HG03039 (cell line): ENCODE data around the gene IRF4.

Source experiments
- ATAC-seq: cut with Tn5 transposase; IDR thresholded peaks from one replicate; pipeline ENCODE4 v1.9.1; 2021; ENCODE audit warnings: mild to moderate bottlenecking, moderate library complexity; ENCODE audit not compliant: unreplicated experiment

IRF4 gene

DNA sequence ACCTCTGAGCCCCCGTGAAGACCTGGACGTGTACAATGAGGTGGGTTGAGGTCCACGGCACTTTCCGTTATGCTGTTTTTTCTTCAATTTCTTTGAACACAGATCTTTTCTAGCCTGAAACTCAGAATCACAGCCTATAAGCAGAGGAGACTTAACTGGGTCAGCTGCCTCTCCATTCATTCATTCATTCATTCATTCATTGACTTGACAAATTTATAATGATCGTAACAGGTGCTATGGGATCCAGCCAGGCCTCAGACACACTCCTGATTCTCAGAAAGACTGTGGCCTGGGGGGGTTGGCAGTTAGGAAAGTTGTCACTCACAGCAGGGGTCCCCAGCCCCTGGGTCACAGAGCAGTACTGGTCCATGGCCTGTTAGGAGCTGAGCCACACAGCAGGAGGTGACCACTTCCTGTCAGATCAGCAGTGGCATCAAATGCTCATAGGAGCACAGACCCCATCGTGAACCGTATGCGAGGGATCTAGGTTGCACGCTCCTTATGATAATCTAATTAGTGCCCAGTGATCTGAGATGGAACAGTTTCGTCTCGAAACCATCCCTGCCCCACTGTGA, 38.6 kb upstream of the IRF4 start:
- ATAC-seq = no peak

DNA sequence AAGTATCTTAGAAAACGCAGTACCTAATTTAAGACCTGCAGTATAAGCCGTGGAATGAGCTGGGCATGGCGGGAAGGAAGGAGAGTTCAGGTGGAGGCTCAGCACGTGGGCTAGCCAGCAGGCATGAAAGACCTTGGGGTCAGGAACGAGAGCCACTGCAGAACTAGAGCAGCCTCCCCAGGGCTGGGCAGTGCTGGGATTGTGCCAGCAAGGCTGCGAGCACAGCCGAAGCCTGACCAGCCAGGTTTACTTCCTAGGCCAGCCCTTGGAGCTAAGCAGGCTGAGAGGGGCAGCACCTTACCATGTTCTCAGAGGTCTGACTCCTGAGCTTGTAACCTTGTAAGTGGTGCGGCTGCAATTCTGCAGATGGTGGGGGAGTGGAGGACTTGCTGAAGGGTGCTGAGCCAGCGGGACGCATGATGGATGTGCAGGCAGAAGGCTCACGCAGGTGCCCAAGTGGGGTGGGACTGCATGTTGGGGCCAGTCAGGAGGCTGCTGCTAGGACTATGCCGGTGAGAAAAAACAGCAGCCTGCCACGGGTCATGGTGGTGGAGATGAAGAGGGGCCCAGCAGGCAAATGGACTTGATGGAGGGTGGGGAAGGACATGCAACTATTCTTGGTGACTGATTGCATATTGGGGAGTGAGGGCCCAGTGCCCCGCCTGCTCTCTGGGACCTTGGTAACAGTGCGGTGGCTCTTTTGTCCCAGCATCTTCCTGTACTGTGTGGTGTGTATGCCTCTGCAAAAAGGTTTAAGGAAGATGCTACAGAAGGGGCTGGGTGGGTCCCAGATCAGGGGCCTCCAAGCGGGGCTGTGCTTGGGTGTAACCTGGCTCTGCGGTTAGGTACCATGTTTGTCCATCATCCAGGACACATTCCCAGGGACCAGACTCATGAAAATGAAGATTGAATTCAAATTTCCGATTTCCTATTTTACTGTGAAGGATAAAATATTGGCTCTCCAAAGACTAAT, 37.6 kb upstream of the IRF4 start:
- no peak for ATAC-seq

DNA sequence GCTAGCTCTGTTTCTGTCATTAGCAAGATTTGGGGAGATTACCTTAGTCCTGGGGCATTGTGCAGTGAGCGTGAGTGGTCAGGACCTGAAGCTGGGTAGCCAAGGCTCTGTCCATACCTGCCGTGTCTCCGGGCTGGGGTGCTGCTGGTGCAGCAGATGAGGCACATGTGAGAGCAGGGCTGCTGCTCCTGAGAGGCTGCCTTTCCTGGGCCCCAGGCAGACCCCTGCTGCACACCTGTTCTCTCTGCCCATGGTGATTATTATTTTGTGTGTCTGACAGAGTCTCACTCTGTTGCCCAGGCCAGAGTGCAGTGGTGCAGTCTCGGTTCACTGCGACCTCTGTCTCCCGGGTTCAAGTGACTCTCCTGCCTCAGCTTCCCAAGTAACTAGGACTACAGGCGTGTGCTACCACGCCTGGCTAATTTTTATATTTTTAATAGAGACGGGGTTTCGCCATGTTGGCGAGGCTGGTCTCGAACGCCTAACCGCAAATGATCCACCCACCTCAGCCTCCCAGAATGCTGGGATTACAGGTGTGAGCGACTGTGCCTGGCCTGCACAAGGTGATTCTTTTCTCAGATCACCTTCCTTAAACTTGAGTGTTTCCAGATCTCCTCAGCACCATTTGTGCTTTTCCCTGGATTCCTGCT, 36.8 kb upstream of the IRF4 start:
- no peak for ATAC-seq

DNA sequence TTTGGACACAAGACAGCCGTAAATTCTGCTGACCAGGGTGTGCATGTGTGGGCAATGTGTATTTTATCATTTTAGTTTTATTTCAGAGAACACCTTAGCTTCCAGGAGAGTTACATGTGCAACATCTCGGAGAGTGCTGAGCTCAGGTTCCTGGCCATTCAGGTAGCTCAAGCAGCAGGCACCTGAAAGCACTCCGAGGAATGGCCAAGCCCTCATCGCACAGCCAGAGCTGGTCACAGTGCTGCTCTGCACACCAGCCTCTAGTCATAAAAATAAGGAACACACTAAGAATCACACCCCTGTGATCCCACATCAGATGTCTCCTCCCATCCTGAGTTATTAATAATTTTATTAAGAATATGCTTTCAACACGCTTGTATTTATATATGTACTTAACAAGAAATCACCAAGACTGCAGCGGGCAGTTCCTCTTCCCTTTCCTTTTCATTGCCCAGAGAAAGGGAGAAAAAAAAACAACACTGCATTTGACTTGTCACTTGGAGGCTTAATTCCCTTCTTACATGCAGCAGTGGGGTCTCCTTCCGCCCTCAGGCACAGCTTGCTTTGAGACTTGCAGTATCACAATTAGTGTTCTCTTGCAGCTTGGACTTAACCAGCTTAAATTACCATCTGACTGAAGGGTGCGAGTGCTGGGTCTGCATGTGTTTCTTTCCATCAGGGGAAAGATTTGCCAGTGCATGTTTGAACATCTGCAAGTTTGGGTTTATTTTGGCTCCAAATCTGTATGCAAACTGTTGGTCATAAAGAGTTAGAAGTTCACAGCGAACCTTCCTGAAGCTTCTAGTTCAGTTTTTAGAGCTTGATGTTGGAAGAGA, 36.0 kb upstream of the IRF4 start:
- no peak for ATAC-seq

DNA sequence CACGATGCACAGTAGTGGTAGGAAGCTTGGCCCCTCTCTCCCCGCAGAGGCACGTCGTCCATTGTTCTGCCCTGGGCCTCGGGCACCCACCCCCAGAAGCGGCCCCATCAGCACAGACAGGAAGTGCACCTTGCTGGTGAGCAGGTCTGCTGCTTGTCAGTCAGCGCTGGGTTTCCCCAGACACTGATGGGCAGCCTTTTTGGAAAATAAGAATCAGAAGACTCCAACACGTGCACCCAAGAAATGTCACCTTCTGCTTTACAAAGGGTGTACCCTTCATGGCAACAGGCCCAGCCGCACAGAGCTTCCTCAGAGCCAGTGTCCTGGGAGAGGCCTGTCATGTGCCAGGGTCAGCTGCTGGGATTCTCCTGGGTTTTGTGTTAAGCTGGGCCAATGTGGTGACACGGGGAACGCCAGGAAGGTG, 34.7 kb upstream of the IRF4 start:
- ATAC-seq = peak; percentile 40

DNA sequence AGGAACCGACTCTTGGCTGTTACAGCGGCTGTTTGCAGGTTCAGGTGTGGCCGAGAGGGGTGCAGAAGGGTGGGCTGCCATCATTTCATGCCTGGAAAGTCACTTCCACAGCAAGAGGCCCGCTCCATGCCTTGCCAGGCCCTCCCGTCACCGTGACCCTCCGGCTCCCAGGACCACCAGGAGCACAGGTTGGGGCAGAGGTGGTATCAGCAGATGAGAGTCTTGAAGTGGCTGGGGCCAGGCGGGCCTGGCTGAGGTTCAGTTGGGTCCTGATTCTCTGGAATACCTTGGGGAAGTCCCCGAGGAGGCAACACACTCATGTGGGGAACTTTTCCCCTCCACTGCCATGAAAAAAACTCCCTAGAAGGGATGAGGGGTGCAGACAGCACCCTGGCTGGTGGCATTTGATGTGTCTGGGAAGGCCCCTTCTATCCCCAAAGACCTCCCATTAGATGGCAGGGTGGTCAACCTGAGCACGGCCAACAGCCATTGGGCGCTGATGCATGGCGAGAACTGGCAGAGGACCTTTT, 34.2 kb upstream of the IRF4 start:
- ATAC-seq = no peak

DNA sequence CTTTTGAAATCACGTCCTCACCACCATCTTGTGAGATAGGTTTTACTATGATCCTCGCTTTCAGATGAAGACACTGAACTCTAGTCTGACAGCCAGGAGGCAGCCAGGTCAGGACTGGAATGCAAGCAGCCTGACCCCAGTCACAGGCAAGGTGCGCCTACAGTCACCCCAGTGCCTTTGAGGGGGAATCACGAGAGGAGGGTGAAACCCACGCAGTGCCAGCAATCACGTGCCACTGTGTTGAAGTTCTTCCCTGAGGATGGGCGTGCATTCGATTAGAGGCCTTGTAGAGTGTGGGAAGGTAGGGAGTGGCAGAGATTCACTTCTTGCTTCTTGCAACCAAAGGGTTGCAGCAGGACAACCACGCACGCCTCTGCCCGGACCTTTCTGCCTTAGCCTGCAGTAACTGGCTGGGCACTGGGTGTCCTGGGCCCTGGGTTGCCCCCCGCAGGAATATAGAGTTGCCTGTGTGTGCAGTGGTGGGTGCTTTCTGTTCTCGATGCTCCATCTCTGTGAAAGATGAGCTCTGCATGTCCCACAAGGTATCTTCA, 33.7 kb upstream of the IRF4 start:
- no peak for ATAC-seq

DNA sequence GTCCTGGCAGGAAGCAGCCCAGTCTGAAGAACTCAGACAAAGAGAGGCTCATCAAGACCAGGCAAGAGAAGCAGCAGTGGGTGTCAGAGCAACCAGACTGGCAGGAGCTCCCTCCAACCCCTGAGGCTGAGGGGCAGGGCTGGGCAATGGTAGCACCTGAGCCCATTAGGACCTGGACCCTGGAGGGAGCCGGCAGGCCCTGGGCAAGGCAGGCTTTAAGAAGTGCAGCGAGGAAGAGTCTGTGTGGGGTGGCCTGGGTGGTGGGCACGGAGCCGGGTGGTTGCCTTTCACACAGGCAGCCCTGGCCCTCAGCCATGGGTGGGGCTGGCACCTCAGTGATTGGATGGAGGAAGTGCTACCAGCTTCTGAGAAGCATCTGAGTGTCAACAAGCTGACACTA, 33.1 kb upstream of the IRF4 start:
- ATAC-seq = no peak

DNA sequence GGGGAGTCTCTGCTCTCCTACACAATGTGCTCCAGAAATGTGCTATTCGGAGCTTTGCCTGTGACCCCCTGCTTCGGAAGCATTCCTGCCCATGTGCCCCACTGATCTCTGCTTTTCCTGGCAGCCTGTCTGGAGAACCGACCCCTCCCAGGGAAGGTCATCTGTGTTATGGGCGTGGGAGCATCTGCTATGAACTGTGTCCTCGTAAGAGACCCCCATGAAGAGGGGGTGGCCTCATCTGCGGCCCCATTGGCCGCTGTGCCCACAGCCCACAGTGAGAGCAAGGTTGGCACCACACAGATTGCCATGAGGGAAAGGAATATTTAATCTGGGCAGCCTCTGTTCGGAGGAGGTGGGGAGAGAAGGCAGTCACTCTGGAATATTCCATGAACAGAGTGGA, 32.7 kb upstream of the IRF4 start:
- no peak for ATAC-seq

DNA sequence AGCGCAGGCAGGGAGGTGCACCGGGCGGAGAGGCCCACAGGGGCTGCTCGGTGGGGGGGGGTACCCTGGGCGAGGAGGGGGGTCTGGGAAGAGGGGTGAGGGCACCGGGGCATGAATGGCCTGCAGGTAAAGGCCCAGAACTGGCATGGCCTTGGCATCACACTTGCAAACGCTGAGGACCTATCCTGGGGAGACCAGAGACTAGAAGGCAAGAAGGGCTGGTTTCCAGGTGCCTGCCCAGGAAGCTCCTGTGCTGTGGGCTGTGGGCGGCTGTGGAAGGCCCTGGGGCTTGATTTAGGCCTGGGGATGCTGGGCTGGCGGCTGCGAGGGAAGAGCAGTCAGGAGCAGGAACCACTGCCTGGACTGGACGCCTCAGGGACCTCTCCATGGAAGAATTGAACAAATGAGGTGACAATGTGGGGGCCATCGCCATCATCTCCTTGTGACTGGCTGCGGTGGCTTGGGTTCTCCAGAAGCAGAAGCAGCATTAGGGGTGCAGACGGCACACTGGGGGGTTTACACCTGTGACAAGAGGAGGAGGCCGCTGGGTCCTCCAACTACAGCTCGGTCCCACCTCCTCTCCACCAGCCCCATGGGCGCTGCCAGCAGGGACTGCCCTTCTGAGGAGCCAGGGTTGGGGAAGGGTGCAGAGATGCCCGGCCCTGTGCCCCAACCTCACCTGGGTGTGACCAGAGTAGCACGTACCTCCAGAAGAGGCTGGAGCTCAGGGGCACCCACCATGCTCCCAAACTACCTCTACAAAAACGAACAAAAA, 32.1 kb upstream of the IRF4 start:
- no peak for ATAC-seq

DNA sequence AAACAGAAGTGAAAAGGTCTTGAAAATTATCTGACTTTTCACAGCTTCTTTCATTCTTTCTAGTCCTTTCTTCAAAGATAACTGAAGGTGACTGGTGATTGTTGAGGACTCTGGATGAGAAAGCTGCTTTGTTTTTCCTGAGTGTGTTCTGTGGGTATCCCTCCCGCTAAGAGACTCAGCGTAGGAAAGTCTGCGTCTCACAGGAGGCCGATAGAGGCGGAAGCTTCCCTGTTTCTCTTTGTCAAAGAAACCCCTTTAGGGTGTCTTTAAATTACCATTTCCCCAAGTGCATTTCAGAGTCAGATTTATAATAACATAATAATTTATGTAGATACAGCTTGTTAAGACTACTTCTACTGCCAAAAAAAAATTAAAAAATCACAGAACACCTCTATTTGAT, 31.2 kb upstream of the IRF4 start:
- no peak for ATAC-seq

DNA sequence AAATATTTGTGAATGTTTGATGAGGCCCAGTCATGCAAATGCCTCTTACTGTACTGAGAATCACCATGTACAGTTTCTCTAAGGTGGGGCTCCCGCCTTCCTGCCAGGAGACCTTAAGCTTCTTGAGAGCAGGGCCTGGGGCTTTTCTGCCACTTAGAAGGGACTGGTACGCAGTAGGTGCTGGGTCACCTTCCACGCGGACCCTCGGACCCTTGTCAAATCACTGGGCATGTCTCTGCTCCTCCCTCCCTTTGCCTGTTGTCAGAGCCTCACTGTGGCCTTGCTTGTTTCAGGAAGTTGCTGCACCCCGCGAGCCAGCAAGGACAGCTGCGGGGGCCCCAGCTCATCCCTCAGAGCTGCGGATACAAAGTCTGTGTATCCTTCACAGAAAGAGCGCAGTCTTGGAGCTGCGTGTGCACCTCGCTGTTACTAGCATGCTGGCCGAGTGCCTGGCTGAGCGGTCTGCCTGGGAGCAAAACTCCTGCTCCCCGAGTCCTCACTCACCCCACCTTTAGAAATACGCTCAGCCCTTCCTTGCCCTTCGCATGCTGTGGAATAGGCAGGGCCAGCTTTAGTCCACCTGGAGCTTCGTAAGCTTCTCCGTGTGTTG, 30.7 kb upstream of the IRF4 start:
- ATAC-seq = no peak

DNA sequence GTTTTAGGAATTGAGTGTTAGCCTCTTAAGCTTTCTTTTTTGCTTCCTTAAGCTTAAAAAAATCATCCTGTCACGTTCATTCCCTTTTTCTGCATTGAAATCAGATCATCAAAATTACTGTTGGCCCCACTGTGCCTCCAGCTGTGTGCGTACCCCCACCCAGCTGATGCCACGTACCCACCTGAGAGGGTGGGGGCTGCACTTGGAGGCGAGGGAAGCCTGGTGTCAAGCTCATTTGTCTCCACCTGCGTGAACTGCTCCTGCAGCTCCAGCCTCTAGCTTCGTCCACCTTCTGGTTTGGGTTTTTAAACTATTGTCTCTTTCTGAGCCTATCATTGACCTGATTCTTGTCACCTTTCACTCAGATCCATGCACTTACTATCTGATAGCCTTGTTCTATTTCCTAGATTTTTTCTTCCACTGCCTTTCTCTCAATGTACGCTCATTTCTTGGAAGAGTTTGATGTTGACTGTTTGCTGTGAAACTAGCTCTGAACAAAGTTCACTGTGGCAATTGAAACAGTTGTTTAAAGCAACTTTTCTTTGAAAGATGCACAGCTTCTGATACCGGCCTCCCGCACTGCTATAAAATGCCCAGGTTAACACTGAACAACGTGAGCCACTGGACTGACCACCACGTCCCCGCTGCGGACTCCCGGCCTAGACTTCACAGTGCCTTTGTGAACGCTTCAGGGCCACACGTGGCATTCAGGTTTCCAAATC, 30.0 kb upstream of the IRF4 start:
- ATAC-seq = no peak

DNA sequence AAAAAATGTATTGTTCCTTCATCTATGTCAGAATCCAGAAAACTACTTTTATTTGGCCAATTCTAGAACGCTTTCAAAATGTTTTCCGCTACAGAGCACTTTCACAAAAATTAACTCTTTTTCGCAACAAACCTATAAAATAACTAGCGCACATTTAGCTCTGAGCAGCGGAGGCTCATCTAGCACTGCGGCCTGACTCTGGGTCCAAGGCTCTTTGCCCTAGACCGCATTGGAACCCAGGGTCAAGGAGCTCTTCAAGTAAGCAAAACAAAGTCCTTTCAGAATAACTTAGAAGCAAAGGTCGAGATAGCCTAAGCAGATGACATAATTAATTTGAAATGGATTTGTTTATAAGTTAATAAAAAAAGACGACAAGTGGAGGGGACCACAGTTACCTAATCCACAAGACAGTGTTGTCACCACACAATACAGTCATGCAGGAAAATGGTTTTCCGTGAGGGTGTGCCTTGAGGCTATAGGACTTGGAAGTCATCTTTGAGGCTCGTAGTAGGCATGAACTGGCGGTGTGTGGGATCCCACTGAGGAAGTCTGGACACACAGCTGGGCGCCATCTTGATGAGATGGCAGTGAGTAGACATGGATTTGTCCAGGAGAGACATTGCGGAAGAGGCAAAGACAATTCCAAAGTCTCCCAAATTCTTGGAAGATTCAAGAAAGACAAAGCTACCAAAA, 29.2 kb upstream of the IRF4 start:
- ATAC-seq = no peak

DNA sequence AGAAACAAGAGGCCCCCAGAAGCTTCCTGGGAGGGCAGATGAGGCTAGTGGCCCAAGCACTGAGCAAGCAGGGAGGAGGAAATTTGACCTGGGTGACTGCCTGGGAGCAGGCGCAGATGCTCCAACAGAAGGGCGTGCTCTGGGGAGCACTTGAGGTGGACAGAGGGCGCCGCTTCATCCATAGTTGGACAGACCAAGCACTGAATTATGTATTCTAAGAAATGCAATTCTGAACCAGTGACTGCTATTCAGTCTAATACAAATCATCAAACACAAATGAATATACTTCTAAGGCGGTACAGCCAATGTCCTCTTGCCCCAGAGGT, 28.7 kb upstream of the IRF4 start:
- ATAC-seq = no peak

DNA sequence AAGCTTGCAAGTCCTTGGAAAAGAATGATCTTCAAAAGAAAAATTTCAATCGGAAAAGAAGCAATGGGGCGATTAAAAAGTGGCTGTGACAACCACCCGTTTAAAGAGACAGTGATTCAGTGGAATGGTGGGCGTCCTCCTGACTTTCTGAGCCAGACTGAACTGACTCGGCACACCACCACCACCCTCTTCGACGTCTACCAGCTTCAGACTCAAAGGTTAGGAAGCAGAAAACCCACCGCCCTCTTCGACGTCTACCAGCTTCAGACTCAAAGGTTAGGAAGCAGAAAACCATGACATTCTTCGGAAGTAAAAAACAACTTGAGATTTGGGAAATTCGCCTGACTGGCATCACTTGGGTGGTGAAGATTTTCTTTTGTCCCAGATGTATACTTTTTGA, 28.3 kb upstream of the IRF4 start:
- ATAC-seq = no peak

DNA sequence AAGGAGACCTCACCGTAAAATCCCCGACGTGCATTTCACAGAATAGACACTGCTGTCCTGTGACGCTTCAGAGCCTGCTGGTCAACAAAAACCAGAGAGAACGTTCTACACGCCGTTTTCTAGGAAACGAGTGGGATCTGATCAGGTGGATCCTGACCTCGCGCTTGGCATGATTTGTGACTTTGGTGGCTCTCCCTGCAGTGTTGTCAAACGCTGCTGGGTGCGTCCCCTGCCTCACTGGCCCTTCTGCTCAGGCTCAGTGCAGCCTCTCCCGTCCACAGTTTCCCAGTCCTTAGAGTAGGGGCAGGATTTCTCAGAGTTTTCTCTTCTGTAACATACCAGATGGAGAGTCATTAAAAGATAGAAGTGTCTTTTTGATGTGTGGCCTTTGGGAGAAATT, 27.6 kb upstream of the IRF4 start:
- no peak for ATAC-seq
